ENCODE measurements around the gene DAO. TPM values are rescaled to one million over a fixed set of nuclear protein-coding genes. Genes with fewer than 3 reads are reported as not detected.

Gene DAO
- polyA plus RNA-seq, 1 of the 3 experiments (the other 2 are of a cell fraction), result not detected

GRCh38 chr12:108849660-108850059, 30.2 kb upstream of the DAO start:
- CTCF ChIA-PET, result interaction anchor here (1.1 to 5.3 kb wide), 3 partner anchors 14 to 182 kb away, joined by 3 to 29 read pairs (median 5); no protein-coding TSS in a partner anchor
- H3K9me3 ChIP-seq, result no peaks in the 10 kb centered on the region

GRCh38 chr12:108850854-108851573, 28.9 kb upstream of the DAO start:
- peak overlapping the region; percentile 54; the same call in 1 of the 2 replicates for H3K4me2 ChIP-seq
- TF ChIP-seq NRF1 (IDR thresholded peaks at IDR 0.05; ENCODE audit: low read depth, low read length) (no peak), MAX (IDR thresholded peaks at IDR 0.05; ENCODE audit: low read depth) (no peak), EZH2phosphoT487 (IDR thresholded peaks at IDR 0.05; ENCODE audit: borderline replicate concordance, low read depth) (no peak), NFIC (IDR thresholded peaks at IDR 0.05; ENCODE audit: borderline replicate concordance) (no peak), CHD2 (IDR thresholded peaks at IDR 0.05; ENCODE audit: low read length, partially characterized antibody) (peak; percentile 4), REST (IDR thresholded peaks at IDR 0.05; ENCODE audit: low read depth, low read length) (no peak), POLR2AphosphoS5 (IDR thresholded peaks at IDR 0.05; ENCODE audit: low read depth, low read length) (peak; percentile 59; the same call in 1 of the 2 replicates), GABPA (IDR thresholded peaks at IDR 0.05; ENCODE audit: low read depth) (no peak), YY1 (IDR thresholded peaks at IDR 0.05; ENCODE audit: low read depth) (no peak), RAD21 (IDR thresholded peaks at IDR 0.05; ENCODE audit: low read length) (peak; percentile 62), GATA2 (CRISPR knock-in tag; IDR thresholded peaks at IDR 0.05) (no peak)

More at GRCh38 chr12:108849660-108850059, 30.2 kb upstream of the DAO start:
- Histone ChIP-seq H3K27ac (ENCODE audit: low read depth in 2 of 2, low read length in 1 of 2) (peak overlapping the region; percentile 8 to 61; a peak in 2 of 4 replicates), H3K4me1 (ENCODE audit: control insufficient read depth in 1 of 2, insufficient read depth in 2 of 2, low read depth in 1 of 2, low read length in 1 of 2) (peaks cover 31% of the 10 kb centered on the region in 2 experiments), H3K4me2 (no peak overlapping the region), H4K20me1 (ENCODE audit: insufficient read depth) (no peaks in the 10 kb centered on the region), H3K9me2 (no peaks in the 10 kb centered on the region), H3F3A (replicated peaks; ENCODE audit: insufficient read depth) (peaks cover 28% of the 10 kb centered on the region), H3K9ac (no peak overlapping the region), H2AFZ (ENCODE audit: low read depth) (no peak overlapping the region), H3K27me3 (ENCODE audit: insufficient read depth) (no peaks in the 10 kb centered on the region), H3K79me2 (ENCODE audit: insufficient read depth) (peaks cover 85% of the 10 kb centered on the region), H3K4me3 (ENCODE audit: low read depth in 2 of 2, low read length in 1 of 2) (no peak overlapping the region), H3K36me3 (replicated peaks in 1 of 2; ENCODE audit: control insufficient read depth in 1 of 2, insufficient read depth in 2 of 2, low read length in 1 of 2) (peaks cover 16 to 63% of the 10 kb centered on the region in 2 experiments)
- POLR2A ChIA-PET, result interaction anchor here (0.5 to 2.0 kb wide), 2 partner anchors 23 to 171 kb away, joined by 3 to 8 read pairs; no protein-coding TSS in a partner anchor
- TF ChIP-seq GATA2 (CRISPR knock-in tag; IDR thresholded peaks at IDR 0.05), result no peak
- no peak for TF ChIP-seq TEAD4 (IDR thresholded peaks at IDR 0.05; ENCODE audit: borderline replicate concordance, insufficient read depth)
- 0 out of 2 replicates have a peak, but pooled peaks have one; percentile 19 for TF ChIP-seq PBX3 (IDR thresholded peaks at IDR 0.05)
- TF ChIP-seq NFIC (IDR thresholded peaks at IDR 0.05; ENCODE audit: borderline replicate concordance), result peak; percentile 52
- no peak for TF ChIP-seq RXRA (IDR thresholded peaks at IDR 0.05; ENCODE audit: borderline replicate concordance, low read depth)
- TF ChIP-seq TAF1 (IDR thresholded peaks at IDR 0.05; ENCODE audit: borderline replicate concordance, low read depth, low read length), result no peak
- no peak for TF ChIP-seq NRF1 (IDR thresholded peaks at IDR 0.05; ENCODE audit: low read depth, low read length)
- TF ChIP-seq CHD2 (IDR thresholded peaks at IDR 0.05; ENCODE audit: low read length, partially characterized antibody), result peak; percentile 56
- TF ChIP-seq JUND (IDR thresholded peaks at IDR 0.05), result no peak
- no peak for TF ChIP-seq FOXJ3 (CRISPR knock-in tag; IDR thresholded peaks at IDR 0.05)
- TF ChIP-seq TCF12 (IDR thresholded peaks at IDR 0.05), result peak; percentile 18; the same call in 1 of the 2 replicates
- TF ChIP-seq MEF2A (IDR thresholded peaks at IDR 0.05; ENCODE audit: borderline replicate concordance, low read depth), result 0 out of 2 replicates have a peak, but pooled peaks have one; percentile 21
- no peak for TF ChIP-seq USF2 (IDR thresholded peaks at IDR 0.05; ENCODE audit: borderline replicate concordance, low read depth, low read length)
- DNase-seq, result peak; percentile 38

More at GRCh38 chr12:108850854-108851573, 28.9 kb upstream of the DAO start:
- 18% methylated on average over 9 of the region's 9 CpGs for WGBS (ENCODE audit: low lambda C conversion rate)
- Histone ChIP-seq H3F3A (replicated peaks; ENCODE audit: insufficient read depth) (peaks cover 40% of the 10 kb centered on the region), H3K36me3 (replicated peaks in 1 of 2; ENCODE audit: control insufficient read depth in 1 of 2, insufficient read depth in 2 of 2, low read length in 1 of 2) (peaks cover 16 to 57% of the 10 kb centered on the region in 2 experiments), H3K9me2 (no peaks in the 10 kb centered on the region), H3K9ac (peak overlapping the region; percentile 96; the same call in 1 of the 2 replicates), H2AFZ (ENCODE audit: low read depth) (no peak overlapping the region), H3K4me1 (ENCODE audit: control insufficient read depth in 1 of 2, insufficient read depth in 2 of 2, low read depth in 1 of 2, low read length in 1 of 2) (peaks cover 31 to 32% of the 10 kb centered on the region in 2 experiments), H3K79me2 (ENCODE audit: insufficient read depth) (peaks cover 85% of the 10 kb centered on the region), H4K20me1 (ENCODE audit: insufficient read depth) (no peaks in the 10 kb centered on the region), H3K9me3 (no peaks in the 10 kb centered on the region), H3K27me3 (ENCODE audit: insufficient read depth) (no peaks in the 10 kb centered on the region), H3K4me3 (ENCODE audit: low read depth in 2 of 2, low read length in 1 of 2) (no peak overlapping the region), H3K27ac (ENCODE audit: low read depth in 2 of 2, low read length in 1 of 2) (peak overlapping the region; percentile 72 to 99)
- peak; percentile 85 for DNase-seq
- ChIA-PET CTCF (interaction anchor here (0.6 to 5.3 kb wide), 10 partner anchors 13 to 187 kb away, joined by 3 to 29 read pairs (median 4); no protein-coding TSS in a partner anchor), POLR2A (interaction anchor here (0.6 to 2.0 kb wide), 2 partner anchors 25 to 210 kb away, joined by 5 to 8 read pairs; no protein-coding TSS in a partner anchor)
